Sigmoid colon (tissue), 3 donors: ENCODE results near the gene GTF2I.

ENCODE experiments used
- CTCF ChIP-seq, 4 experiments: fragments of 450-650 bp in 3 of 4; fragments of 200-600 bp in 1 of 4; IDR thresholded peaks; one replicate each; pipeline ENCODE4 v1.5.1; 2016 to 2019; ENCODE audit warnings: antibody characterized with exemption in 4 of 4, mild to moderate bottlenecking in 3 of 4, moderate library complexity in 2 of 4
- POLR2A ChIP-seq, 2 donors: fragments of 450-650 bp; IDR thresholded peaks; one replicate each; pipeline ENCODE4 v1.6.1; 2016; ENCODE audit warnings: antibody characterized with exemption in 2 of 2, mild to moderate bottlenecking in 2 of 2, moderate library complexity in 2 of 2

DNA sequence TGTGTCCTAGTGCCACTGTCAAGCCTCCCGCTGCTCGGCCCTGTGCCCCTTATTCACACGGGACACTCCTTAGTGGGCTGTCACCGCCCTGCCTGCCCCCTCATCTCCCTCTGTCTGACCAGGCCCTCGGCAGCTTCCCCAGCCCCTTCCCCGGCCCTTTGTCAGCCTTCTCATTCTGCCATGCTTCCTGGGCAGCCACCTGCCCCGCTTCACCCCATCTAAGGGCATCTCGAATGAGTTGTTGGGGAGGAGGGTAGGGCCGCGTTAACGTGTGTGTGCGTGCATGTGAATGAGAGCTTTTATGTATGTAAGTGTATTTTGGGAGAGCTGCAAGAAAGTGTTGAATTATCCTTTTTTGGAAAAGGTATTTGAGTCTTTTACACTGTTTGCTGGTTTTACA, 49.7 kb downstream of the GTF2I start:
- TF ChIP-seq CTCF (IDR thresholded peaks at IDR 0.05) (no peak), POLR2A (IDR thresholded peaks at IDR 0.05) (no peak)
